Vagina (tissue), 2 donors: ENCODE results near the gene SLC3A2.

Experiments
- CTCF ChIP-seq, 3 experiments: fragments of 450-650 bp in 2 of 3; fragments of 200-600 bp in 1 of 3; sonication (generic) in 1 of 3; IDR thresholded peaks; one replicate each; pipeline ENCODE4 v1.5.1; 2017 to 2019; ENCODE audit warnings: antibody characterized with exemption in 3 of 3, mild to moderate bottlenecking in 2 of 3, moderate library complexity in 2 of 3
- POLR2A ChIP-seq, 2 donors: fragments of 450-650 bp; IDR thresholded peaks; one replicate each; pipeline ENCODE4 v1.6.1; 2017; ENCODE audit warnings: antibody characterized with exemption in 2 of 2, mild to moderate bottlenecking in 2 of 2, moderate library complexity in 2 of 2

- TF ChIP-seq CTCF (IDR thresholded peaks at IDR 0.05) (no peak), POLR2A (IDR thresholded peaks at IDR 0.05) (no peak)
Measured at GRCh38 chr11:62842171-62842741, 38.4 kb upstream of the SLC3A2 start.
